Mesodermal cell (in vitro differentiated cells): ENCODE measurements around the gene FASN.

Source experiments
- H3K27ac ChIP-seq: 2 replicates; pipeline ENCODE4 v1.7.0; 2013; ENCODE audit warnings: mild to moderate bottlenecking, low read depth, low read length, moderate library complexity; ENCODE audit not compliant: severe bottlenecking
- H3K36me3 ChIP-seq: 2 replicates; pipeline ENCODE4 v1.7.1; 2013; ENCODE audit warnings: mild to moderate bottlenecking, low read length, moderate library complexity; ENCODE audit not compliant: control insufficient read depth, insufficient read depth
- H3K4me1 ChIP-seq: one replicate; pipeline ENCODE4 v1.7.1; 2013; ENCODE audit warnings: mild to moderate bottlenecking, low read length; ENCODE audit not compliant: insufficient read depth, control insufficient read depth, poor library complexity, severe bottlenecking
- H3K4me3 ChIP-seq: 2 replicates; pipeline ENCODE4 v1.7.0; 2013; ENCODE audit warnings: low read length, control low read depth, mild to moderate bottlenecking; ENCODE audit not compliant: insufficient read depth, poor library complexity, severe bottlenecking; ENCODE audit errors: extremely low read depth
- H3K9me3 ChIP-seq: 2 replicates; pipeline ENCODE4 v1.7.1; 2013; ENCODE audit warnings: mild to moderate bottlenecking, low read length, moderate library complexity; ENCODE audit not compliant: control insufficient read depth
- WGBS, 2 experiments: methylation state at CpG; one replicate each; pipeline ENCODE4 v1.1.5; 2013; ENCODE audit warnings: missing lambda C conversion rate in 2 of 2; ENCODE audit not compliant: insufficient coverage in 2 of 2; 5-methylcytosine and 5-hydroxymethylcytosine counted together

FASN gene

GRCh38 chr17:82059272-82060000 lies 38.6 kb downstream of the FASN start:
- Histone ChIP-seq H3K36me3 (peaks cover 80% of the 10 kb centered on the region), H3K9me3 (no peaks in the 10 kb centered on the region), H3K4me3 (no peak overlapping the region), H3K27ac (no peak overlapping the region), H3K4me1 (peaks cover 2% of the 10 kb centered on the region)
- 94 to 97% methylated on average over 17 to 18 of the region's 19 CpGs for WGBS, 2 experiments

- no peak overlapping the region for H3K4me3 ChIP-seq
- no peaks in the 10 kb centered on the region for H3K4me1 ChIP-seq
- WGBS, 2 experiments = 93 to 100% methylated on average over 9 to 10 of the region's 10 CpGs
- H3K27ac ChIP-seq = no peak overlapping the region
- no peaks in the 10 kb centered on the region for H3K9me3 ChIP-seq
- H3K36me3 ChIP-seq = peaks cover 85% of the 10 kb centered on the region
These were observed 39.2 kb downstream of the FASN start for GRCh38 chr17:82058855-82059249.

GRCh38 chr17:82058230-82058854 lies 39.7 kb downstream of the FASN start:
- WGBS, 2 experiments = 85 to 89% methylated on average over 16 of the region's 17 CpGs
- no peaks in the 10 kb centered on the region for H3K4me1 ChIP-seq
- H3K27ac ChIP-seq = no peak overlapping the region
- peaks cover 89% of the 10 kb centered on the region for H3K36me3 ChIP-seq
- no peak overlapping the region for H3K4me3 ChIP-seq
- no peaks in the 10 kb centered on the region for H3K9me3 ChIP-seq

GRCh38 chr17:82056729-82057621 lies 41.1 kb downstream of the FASN start:
- Histone ChIP-seq H3K4me3 (no peak overlapping the region), H3K36me3 (peaks cover 79% of the 10 kb centered on the region), H3K4me1 (no peaks in the 10 kb centered on the region), H3K9me3 (no peaks in the 10 kb centered on the region), H3K27ac (no peak overlapping the region)
- 97 to 98% methylated on average over 18 to 29 of the region's 29 CpGs for WGBS, 2 experiments

- Histone ChIP-seq H3K4me3 (no peak overlapping the region), H3K4me1 (no peaks in the 10 kb centered on the region), H3K27ac (no peak overlapping the region), H3K36me3 (peaks cover 73% of the 10 kb centered on the region), H3K9me3 (no peaks in the 10 kb centered on the region)
- WGBS, 2 experiments = 95 to 97% methylated on average over 18 to 26 of the region's 28 CpGs
These were observed 41.9 kb downstream of the FASN start for GRCh38 chr17:82055965-82056728.

- no peaks in the 10 kb centered on the region for H3K9me3 ChIP-seq
- 91 to 95% methylated on average over 18 to 21 of the region's 26 CpGs for WGBS, 2 experiments
These were observed 42.7 kb downstream of the FASN start for GRCh38 chr17:82055023-82055964.

GRCh38 chr17:82054351-82055022 lies 43.5 kb downstream of the FASN start:
- 94 to 97% methylated on average over 34 to 35 of the region's 38 CpGs for WGBS, 2 experiments
- Histone ChIP-seq H3K4me3 (no peak overlapping the region), H3K27ac (no peak overlapping the region), H3K36me3 (peaks cover 70% of the 10 kb centered on the region), H3K9me3 (no peaks in the 10 kb centered on the region), H3K4me1 (no peaks in the 10 kb centered on the region)

More at GRCh38 chr17:82055023-82055964, 42.7 kb downstream of the FASN start:
- no peak overlapping the region for H3K27ac ChIP-seq
- H3K4me1 ChIP-seq = no peaks in the 10 kb centered on the region
- no peak overlapping the region for H3K4me3 ChIP-seq
- H3K36me3 ChIP-seq = peaks cover 68% of the 10 kb centered on the region

GRCh38 chr17:82053556-82054263 lies 44.3 kb downstream of the FASN start:
- Histone ChIP-seq H3K4me1 (no peaks in the 10 kb centered on the region), H3K4me3 (no peak overlapping the region), H3K27ac (no peak overlapping the region), H3K36me3 (peaks cover 71% of the 10 kb centered on the region), H3K9me3 (no peaks in the 10 kb centered on the region)
- WGBS, 2 experiments = 95 to 97% methylated on average over 25 of the region's 28 CpGs

GRCh38 chr17:82053130-82053529 lies 44.9 kb downstream of the FASN start:
- 91 to 94% methylated on average over 18 to 19 of the region's 19 CpGs for WGBS, 2 experiments
- Histone ChIP-seq H3K27ac (no peak overlapping the region), H3K4me3 (peak overlapping the region; percentile 67), H3K4me1 (no peaks in the 10 kb centered on the region), H3K9me3 (no peaks in the 10 kb centered on the region), H3K36me3 (peaks cover 72% of the 10 kb centered on the region)
